ENCODE measurements around the gene FOXP4. TPM values are rescaled to one million over a fixed set of nuclear protein-coding genes. Genes with fewer than 3 reads are reported as not detected.
"Not testable (repeated sequence)": the region's sequence is repeated elsewhere in the genome, so short reads cannot be mapped to it uniquely, and the experiment has no call there.

Gene FOXP4
- total and polyA plus RNA-seq, 2 experiments from 2014 or later, result 1.1 to 3.9 TPM

DNA sequence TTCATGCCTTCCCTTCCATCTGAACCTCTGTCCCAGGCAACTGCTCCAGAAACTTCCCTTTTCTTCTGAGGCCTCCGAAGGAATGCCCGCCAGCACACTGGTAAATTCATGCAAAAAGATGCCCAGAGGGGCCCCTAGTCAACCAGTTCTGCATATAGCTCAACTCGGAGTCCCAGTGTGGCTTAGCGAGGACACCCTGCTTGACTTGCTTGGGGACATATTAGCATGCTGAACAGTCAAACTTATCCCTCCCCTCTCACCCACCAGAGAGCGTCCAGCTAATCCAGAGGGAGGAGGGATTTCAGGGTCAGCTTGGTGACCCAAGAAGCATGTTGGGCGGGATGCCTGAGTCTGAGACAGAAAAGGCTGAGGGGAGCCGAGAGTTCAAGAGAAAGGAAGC is 69.1 kb downstream of the FOXP4 start:
- no peaks in the 10 kb centered on the region for H4K20me1 ChIP-seq (ENCODE audit: insufficient read depth)
- TF ChIP-seq EZH2phosphoT487 (IDR thresholded peaks at IDR 0.05; ENCODE audit: insufficient read depth, low read depth) (no peak), EZH2 (IDR thresholded peaks at IDR 0.05; ENCODE audit: insufficient read depth, poor library complexity, severe bottlenecking) (no peak)
- no peak overlapping the region for H2AFZ ChIP-seq
- no peak overlapping the region for H3K27ac ChIP-seq
- H3K4me2 ChIP-seq (ENCODE audit: unreplicated experiment), result no peak overlapping the region
- H3K79me2 ChIP-seq (ENCODE audit: insufficient read depth), result no peaks in the 10 kb centered on the region
- no peaks in the 10 kb centered on the region for H3K9me3 ChIP-seq (ENCODE audit: low read depth)
- H3K36me3 ChIP-seq (ENCODE audit: low read depth), result no peaks in the 10 kb centered on the region
- DNase-seq, result no peak
- H3K27me3 ChIP-seq (replicated peaks; ENCODE audit: insufficient read depth), result peaks cover 6% of the 10 kb centered on the region
- no peak overlapping the region for H3K4me3 ChIP-seq
- WGBS, 2 experiments (ENCODE audit: low coverage in 1 of 2, low lambda C conversion rate in 2 of 2, missing lambda C conversion rate in 2 of 2), result 62 to 69% methylated on average over 7 of the region's 7 CpGs
- in situ Hi-C loops (cut with MboI), result no loop called here
- no peaks in the 10 kb centered on the region for H3F3A ChIP-seq (ENCODE audit: insufficient read depth)
- H3K9ac ChIP-seq, result no peak overlapping the region
- no peaks in the 10 kb centered on the region for H3K4me1 ChIP-seq (ENCODE audit: insufficient read depth)
- no peaks in the 10 kb centered on the region for H3K9me2 ChIP-seq (ENCODE audit: insufficient read depth)

DNA sequence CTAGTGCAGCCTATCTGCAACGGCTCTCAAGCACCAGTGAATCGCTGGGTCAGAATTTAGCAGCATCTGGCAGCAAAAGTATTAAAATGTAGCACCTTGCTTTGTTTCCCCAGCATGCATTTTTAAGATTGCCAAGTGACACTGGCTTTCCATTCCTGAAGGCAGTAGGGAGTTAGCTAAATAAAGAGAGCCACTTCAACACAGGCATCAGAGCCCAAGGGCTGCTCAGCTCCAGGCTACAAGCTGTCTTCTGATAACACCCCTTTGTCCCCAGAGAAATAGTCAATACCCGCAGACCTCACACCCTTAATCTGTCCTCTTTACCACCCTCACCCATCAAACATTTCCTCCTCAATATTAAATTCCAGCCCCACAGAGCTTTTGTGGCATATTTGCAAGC is 72.4 kb downstream of the FOXP4 start:
- Histone ChIP-seq H3K79me2 (ENCODE audit: insufficient read depth) (no peaks in the 10 kb centered on the region), H3F3A (ENCODE audit: insufficient read depth) (no peaks in the 10 kb centered on the region), H3K9ac (no peak overlapping the region), H3K27me3 (replicated peaks; ENCODE audit: insufficient read depth) (peaks cover 6% of the 10 kb centered on the region), H3K4me1 (ENCODE audit: insufficient read depth) (no peaks in the 10 kb centered on the region), H3K9me3 (ENCODE audit: low read depth) (peaks cover 4% of the 10 kb centered on the region), H2AFZ (no peak overlapping the region), H3K36me3 (ENCODE audit: low read depth) (no peaks in the 10 kb centered on the region), H4K20me1 (ENCODE audit: insufficient read depth) (no peaks in the 10 kb centered on the region), H3K4me2 (ENCODE audit: unreplicated experiment) (no peak overlapping the region), H3K9me2 (ENCODE audit: insufficient read depth) (no peaks in the 10 kb centered on the region), H3K27ac (no peak overlapping the region), H3K4me3 (no peak overlapping the region)
- 51 to 57% methylated on average over 3 of the region's 3 CpGs for WGBS, 2 experiments (ENCODE audit: low coverage in 1 of 2, low lambda C conversion rate in 2 of 2, missing lambda C conversion rate in 2 of 2)
- no peak for TF ChIP-seq EZH2 (IDR thresholded peaks at IDR 0.05; ENCODE audit: insufficient read depth, poor library complexity, severe bottlenecking)
- TF ChIP-seq EZH2phosphoT487 (IDR thresholded peaks at IDR 0.05; ENCODE audit: insufficient read depth, low read depth), result no peak
- DNase-seq, result no peak
- in situ Hi-C loops (cut with MboI), result no loop called here

DNA sequence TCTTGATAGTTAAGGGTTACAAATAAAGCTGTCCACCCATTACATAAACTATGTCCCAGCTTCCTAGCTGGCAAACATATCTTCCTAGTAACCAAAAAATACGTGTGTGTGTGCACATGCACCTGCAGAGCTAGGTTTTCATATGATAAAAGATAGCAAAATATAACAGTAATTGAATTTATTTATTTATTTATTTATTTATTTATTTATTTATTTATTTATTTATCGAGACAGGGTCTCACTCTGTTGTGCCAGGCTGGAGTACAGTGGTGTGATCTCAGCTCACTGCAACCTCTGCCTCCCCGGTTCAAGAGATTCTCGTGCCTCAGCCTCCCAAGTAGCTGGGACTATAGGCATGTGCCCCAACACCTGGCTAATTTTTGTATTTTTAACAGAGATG is 73.0 kb downstream of the FOXP4 start:
- H2AFZ ChIP-seq; H3K4me3 ChIP-seq; in situ Hi-C loops (cut with MboI); H3K27ac ChIP-seq; H3K9me3 ChIP-seq (ENCODE audit: low read depth); H3K4me2 ChIP-seq (ENCODE audit: unreplicated experiment); DNase-seq; H3K9me2 ChIP-seq (ENCODE audit: insufficient read depth); H4K20me1 ChIP-seq (ENCODE audit: insufficient read depth); H3K4me1 ChIP-seq (ENCODE audit: insufficient read depth); H3K36me3 ChIP-seq (ENCODE audit: low read depth); H3K27me3 ChIP-seq (replicated peaks; ENCODE audit: insufficient read depth); H3K79me2 ChIP-seq (ENCODE audit: insufficient read depth); H3F3A ChIP-seq (ENCODE audit: insufficient read depth); H3K9ac ChIP-seq: not testable (repeated sequence)
- 47 to 50% methylated on average over 4 of the region's 4 CpGs for WGBS, 2 experiments (ENCODE audit: low coverage in 1 of 2, low lambda C conversion rate in 2 of 2, missing lambda C conversion rate in 2 of 2)

DNA sequence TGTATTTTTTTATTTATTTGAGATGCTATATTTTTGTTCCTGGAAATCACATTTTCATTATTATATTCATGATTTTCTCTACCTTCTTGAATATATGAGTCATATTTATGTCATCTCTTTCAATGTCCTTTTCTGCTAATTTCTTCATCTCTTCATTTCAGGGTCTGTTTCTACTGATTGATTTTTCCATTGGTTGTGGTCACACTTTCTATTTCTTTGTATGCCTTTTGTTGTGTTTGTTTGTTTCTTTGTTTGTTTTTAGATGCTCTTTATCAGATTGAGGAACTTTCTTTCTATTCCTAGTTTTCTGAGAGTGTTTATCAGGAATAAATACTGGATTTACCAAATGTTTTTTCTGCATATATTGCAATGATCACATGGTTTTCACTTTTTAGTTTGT is 75.2 kb downstream of the FOXP4 start:
- Histone ChIP-seq H3K9me3 (ENCODE audit: low read depth) (peaks cover 4% of the 10 kb centered on the region), H3K79me2 (ENCODE audit: insufficient read depth) (no peaks in the 10 kb centered on the region), H3K27ac (no peak overlapping the region), H3K9me2 (ENCODE audit: insufficient read depth) (no peaks in the 10 kb centered on the region), H2AFZ (no peak overlapping the region), H3F3A (ENCODE audit: insufficient read depth) (no peaks in the 10 kb centered on the region), H3K4me1 (ENCODE audit: insufficient read depth) (no peaks in the 10 kb centered on the region), H3K4me3 (no peak overlapping the region), H3K36me3 (ENCODE audit: low read depth) (no peaks in the 10 kb centered on the region), H3K27me3 (replicated peaks; ENCODE audit: insufficient read depth) (peaks cover 11% of the 10 kb centered on the region; the same call in 1 of the 2 replicates), H3K9ac (no peak overlapping the region), H4K20me1 (ENCODE audit: insufficient read depth) (no peaks in the 10 kb centered on the region), H3K4me2 (ENCODE audit: unreplicated experiment) (no peak overlapping the region)
- TF ChIP-seq EZH2phosphoT487 (IDR thresholded peaks at IDR 0.05; ENCODE audit: insufficient read depth, low read depth), result no peak
- TF ChIP-seq EZH2 (IDR thresholded peaks at IDR 0.05; ENCODE audit: insufficient read depth, poor library complexity, severe bottlenecking), result no peak
- no peak for DNase-seq
- in situ Hi-C loops (cut with MboI), result no loop called here

DNA sequence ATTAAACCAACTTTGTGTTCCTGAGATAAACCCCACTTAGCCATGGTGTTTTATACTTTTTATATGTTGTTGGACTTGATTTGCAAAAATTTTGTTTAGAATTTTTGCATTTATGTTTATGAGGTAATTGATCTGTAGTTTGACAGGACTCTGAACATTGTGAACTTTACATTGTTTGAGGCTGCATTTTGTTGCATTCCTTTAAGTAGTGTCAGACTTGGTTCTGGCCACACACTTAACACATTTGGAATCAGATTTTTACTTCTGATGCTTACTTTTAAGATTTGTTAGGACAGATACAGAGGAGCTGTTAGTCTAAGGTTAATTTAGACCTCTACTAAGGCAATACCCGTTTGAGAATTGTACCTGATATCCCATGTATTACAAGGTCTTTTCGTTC is 75.6 kb downstream of the FOXP4 start:
- no peaks in the 10 kb centered on the region for H3K36me3 ChIP-seq (ENCODE audit: low read depth)
- in situ Hi-C loops (cut with MboI), result no loop called here
- no peaks in the 10 kb centered on the region for H3K9me2 ChIP-seq (ENCODE audit: insufficient read depth)
- H3K9ac ChIP-seq, result no peak overlapping the region
- H3K27me3 ChIP-seq (replicated peaks; ENCODE audit: insufficient read depth), result peaks cover 11% of the 10 kb centered on the region; the same call in 1 of the 2 replicates
- no peaks in the 10 kb centered on the region for H3K4me1 ChIP-seq (ENCODE audit: insufficient read depth)
- H3K27ac ChIP-seq, result no peak overlapping the region
- no peak overlapping the region for H2AFZ ChIP-seq
- H3K4me3 ChIP-seq, result no peak overlapping the region
- no peak for TF ChIP-seq EZH2 (IDR thresholded peaks at IDR 0.05; ENCODE audit: insufficient read depth, poor library complexity, severe bottlenecking)
- TF ChIP-seq EZH2phosphoT487 (IDR thresholded peaks at IDR 0.05; ENCODE audit: insufficient read depth, low read depth), result no peak
- H3F3A ChIP-seq (ENCODE audit: insufficient read depth), result no peaks in the 10 kb centered on the region
- peaks cover 4% of the 10 kb centered on the region for H3K9me3 ChIP-seq (ENCODE audit: low read depth)
- H3K4me2 ChIP-seq (ENCODE audit: unreplicated experiment), result no peak overlapping the region
- 10 to 20% methylated on average over 2 of the region's 2 CpGs for WGBS, 2 experiments (ENCODE audit: low coverage in 1 of 2, low lambda C conversion rate in 2 of 2, missing lambda C conversion rate in 2 of 2)
- no peaks in the 10 kb centered on the region for H3K79me2 ChIP-seq (ENCODE audit: insufficient read depth)
- no peaks in the 10 kb centered on the region for H4K20me1 ChIP-seq (ENCODE audit: insufficient read depth)
- no peak for DNase-seq
